ENCODE measurements around the gene ITM2C.

- TF ChIP-seq BRD4 (IDR thresholded peaks at IDR 0.05), result no peak
- no peak for TF ChIP-seq HNRNPLL (IDR thresholded peaks at IDR 0.05; ENCODE audit: low read depth, low read length, poor library complexity, severe bottlenecking)
Observed at GRCh38 chr2:230829959-230830358, 34.8 kb upstream of the ITM2C start.
